NOMO-1 treated with DMSO at 0.1 percent for 48 hours (cell line): ENCODE measurements around the gene CNTN1.
A peak's percentile ranks its signal among the peaks of the same experiment; 100 is the strongest.

Experiments
- DNase-seq: peaks from one replicate; lab custom pipeline; 2025; ENCODE audit not compliant: unreplicated experiment; lab: John Stamatoyannopoulos, UW

The CNTN1 gene

DNA sequence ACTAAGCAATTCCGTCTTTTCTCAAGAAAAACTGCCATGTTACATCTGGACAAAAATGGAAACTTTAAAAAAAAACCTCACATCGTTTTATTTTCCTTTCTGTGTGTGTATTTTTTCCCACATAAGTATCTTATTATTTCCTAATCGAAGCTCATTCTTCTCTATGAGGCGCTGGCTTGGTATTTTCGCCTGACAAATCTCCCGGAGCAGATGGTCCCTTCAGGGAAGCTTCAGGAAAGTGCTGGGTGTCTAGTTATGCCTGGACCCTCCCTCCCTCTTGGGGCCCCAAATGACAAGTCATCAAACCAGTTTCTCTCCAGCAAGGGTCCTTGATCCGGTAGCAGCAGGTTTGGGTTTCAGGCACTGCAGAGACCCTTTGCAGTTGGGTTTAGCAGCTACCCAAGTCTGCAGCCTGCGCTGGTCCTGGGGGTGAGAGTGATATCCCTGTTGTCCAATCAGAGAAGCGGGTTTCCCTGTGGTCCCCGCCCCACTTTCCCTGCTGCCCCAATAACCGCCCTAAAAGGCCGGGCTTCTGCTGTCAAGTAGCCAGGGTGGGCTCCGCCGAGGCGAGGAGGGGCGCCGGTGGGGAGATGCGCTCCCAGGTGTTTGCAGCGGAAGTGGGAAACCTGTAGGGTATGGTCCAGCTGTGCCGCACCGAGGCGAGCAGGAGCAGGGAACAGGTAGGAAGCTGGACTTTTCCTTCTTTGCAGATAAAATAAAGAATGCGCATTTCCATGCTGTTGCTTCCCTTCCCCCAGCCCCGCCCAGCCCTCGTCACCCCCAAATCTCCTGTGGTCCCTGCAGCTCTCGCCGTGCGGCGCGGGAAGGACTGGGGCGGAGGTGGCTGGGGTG, at the start of gene CNTN1:
Gene CNTN1 (plus strand): TSS at position 527 of the 852 bp plus-strand sequence.
- DNase-seq, result no peak

DNA sequence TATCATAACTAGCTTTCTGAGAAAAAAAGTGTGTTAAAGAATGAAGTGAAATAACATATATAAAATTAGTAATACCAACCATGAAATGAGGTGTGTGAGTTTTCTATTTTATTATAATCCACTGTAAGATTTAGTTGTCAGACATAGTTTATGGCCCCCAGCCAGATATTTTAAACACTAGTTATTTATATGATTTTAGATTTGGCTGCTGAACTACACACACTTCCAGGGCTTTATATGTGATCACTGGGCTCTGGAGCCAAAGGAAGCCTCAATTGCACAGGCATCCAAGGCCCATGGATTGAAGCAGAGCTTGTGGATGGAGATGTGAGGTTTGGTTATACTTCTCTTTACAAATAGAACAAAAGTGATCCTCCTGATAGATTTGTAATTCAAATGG, 48.7 kb upstream of the CNTN1 start:
- DNase-seq, result no peak

DNA sequence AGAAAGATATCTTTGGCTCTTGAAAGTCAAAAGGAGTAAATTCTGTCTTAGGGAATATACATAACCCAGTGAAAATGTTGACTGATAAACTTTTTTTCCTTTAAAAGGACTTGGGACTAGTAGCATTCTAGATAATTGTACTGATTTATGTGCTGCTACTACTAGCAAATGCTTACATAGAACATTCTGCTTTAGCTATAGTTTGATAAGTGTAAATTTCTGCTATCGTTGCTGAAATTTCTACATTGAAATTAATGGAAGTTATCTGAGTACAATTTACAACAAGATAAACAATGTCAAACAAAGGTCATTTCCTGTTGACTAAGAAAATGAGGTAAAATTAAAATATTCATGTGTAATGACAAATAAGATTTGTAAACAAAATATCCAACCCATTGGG, 48.3 kb upstream of the CNTN1 start:
- DNase-seq, result no peak

DNA sequence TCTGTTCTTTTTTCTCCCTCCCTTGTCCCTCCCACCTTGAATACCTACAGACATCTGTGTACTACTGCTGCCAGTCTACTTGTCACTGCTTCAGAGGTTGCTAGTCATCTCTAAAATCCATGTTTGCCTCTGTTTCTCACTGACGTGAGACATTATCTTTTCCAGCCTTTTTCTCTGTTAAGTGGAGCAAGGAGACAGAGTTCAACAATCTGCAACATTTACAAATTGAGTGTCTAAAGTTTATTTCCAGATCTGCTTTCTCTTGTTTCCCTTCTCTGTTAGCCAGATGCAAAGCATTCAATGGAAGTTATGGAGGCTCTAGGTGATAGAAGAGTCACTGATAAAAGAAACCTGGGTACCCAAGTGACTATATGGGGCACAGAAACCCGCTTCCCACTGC, 47.5 kb upstream of the CNTN1 start:
- no peak for DNase-seq

DNA sequence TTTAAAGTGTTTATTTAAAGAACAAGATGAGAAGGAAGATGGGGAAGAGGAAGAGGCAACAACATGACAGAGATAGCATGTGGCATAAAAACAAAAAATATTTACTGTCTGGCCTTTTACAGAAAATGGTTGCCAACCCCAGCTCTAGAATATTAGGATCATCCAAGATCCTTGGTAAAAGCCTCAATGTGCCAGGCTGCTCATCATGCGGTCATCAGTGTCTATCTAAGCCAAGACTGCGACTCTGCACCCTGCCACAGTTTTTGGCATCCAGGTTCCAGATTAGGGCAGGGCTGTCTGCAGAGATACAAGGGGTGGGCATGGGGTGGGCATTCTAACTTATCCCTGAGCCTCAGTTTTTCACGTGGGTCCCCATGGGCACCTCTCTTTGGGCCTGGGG, 46.9 kb upstream of the CNTN1 start:
- no peak for DNase-seq

DNA sequence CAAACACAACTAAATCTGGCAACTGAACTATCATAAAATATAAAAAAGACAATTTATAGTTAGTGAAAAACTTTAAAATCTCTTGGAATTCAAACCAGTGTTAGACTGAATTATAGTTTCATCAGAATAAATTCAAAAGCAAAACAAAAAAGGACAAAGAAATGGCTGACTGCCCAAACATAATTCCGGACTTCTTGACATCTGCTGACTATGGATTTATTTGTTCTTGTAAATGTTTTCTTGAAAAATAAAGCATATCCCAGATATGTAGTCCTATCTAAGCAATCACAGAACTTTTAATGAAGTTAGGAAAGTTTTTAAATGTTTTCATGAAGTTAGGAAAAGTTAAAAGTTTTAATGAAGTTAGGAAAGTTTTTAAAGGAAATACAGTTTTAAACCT, 45.8 kb upstream of the CNTN1 start:
- DNase-seq, result no peak

DNA sequence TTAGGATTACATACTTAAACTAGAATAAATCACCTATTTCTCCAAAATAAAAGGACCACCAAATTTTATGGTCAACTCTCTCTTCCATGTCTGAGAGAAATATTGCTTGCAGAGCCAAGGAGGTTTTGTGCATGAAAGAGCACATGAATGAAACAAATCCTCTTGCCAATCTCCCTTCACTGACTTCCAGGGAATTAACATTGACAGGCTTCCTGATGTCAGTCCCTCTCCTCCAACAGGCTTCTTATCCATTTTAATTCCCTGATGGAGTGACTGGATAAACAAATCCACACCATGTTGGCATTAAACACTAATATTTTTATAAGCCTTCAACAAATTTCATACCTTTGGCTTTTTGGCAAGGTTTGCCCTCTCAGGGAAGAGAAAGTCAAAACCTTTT, 45.3 kb upstream of the CNTN1 start:
- no peak for DNase-seq

DNA sequence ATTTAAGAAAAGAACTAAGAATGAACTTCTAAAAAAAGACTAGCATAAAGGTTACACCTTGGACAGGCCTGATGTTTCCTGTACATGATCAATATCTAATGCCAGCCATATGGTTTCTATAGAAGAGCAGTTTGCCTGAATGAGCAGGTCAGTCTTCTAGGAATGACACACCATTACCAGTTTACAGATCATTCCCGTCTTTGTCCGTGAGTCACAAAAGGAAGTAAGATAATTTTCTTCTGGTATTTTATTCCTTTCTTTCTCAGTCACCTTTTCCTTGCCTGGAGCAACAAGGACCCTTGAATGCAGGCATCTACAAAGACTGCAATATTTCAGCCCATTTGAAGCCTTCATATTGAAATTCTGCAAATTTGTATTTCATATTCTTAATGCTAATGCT, 44.6 kb upstream of the CNTN1 start:
- DNase-seq, result no peak

DNA sequence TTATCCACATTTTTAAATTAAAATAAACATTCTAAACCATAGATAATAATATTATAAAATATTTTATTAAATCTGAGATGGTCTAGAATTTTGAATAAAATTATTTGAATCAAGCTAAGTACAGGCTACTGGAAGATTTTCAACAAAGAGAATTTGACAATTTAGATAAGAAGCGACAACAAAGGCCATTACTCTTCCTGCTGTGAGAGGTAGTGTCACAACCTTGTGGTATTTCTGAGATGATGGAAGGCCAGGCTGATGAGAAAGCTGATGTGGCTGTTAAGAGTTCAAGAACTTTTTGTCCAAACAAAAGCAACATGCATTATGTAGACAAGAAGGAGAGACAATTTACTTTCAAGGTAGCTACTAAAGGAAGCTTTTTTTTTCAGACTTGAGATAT, 43.7 kb upstream of the CNTN1 start:
- no peak for DNase-seq

DNA sequence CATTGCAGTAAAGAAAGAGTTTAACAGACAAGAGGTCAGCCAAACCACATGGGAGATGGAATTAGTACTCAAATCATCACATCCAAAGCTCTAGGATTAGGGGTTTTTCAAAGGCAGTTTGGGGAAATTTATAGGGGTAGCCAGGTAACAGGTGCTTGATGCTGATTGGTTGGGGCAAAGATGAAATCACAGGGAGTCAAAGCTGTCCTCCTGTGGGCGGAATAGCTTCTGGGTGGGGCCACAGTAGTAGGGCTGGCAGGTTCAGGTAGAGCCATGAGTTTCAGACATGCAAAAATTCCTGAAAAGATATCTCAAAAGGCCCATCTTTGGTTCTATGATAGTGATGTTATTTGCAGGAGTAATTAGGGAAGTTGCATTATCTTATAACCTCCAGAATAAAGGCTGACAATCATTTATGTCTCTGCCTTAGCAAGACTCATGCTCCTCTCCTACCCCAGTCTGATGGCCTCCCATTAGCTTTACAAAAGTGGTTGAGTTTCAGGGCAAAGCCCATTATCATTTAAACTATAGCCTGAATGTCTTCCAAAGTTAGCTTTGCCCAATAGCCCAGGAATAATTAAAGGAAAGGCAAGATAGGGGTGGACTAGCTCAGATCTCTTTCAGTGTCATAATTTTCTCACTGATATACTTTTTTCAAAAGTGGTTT, 42.1 kb upstream of the CNTN1 start:
- no peak for DNase-seq

DNA sequence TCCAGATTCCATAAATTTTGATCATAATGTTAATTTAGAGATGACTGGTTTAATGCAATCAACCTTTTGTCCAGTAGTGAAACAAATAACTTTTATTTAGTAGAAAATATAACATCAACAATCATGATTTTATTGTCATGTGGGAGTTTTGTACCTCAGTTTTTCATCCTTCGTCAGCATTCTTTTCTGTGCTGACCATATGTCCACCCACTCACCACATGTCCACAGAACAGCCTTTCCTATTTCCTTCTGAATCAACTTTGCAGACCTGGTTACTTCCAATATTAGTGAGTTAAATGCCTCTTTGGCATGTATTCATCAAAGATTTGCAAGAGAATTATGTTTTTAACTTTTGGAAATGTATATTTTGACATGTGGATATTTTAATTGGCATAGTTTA, 36.8 kb upstream of the CNTN1 start:
- no peak for DNase-seq

DNA sequence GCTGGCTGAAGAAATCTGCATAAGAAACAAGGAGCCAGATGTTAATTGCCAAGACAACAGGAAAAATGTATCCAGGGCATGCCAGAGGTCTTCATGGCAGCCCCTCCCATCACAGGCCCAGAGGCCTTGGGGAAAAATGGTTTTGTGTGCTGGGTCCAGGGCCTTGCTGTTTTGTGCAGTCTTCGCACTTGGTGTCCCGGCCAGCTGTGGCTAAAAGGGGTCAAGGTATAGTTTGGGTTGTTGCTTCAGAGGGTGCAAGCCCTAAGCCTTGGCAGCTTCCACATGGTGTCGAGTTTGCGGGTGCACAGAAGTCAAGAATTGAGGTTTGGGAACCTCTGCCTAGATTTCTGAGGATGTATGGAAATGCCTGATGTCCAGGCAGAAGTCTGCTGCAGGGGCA, 29.9 kb upstream of the CNTN1 start:
- no peak for DNase-seq

DNA sequence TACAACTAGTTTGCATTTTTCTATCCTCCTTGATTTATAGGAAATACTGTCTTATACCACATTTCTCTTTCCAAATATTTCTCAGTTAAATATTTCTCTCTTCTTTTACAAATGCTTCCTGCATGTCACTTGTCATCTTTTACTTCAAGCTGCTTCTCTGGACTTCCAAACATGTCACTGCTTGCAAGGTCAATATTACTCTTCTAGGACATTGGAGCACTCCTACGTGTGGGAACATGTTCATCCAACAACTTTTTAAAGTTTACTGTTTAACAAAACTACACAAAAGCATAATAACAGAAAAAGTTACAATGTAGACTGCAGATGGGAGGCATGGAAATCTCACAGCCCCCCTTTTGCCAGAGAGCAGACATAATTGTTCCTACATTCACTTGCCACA, 28.5 kb upstream of the CNTN1 start:
- DNase-seq, result no peak

DNA sequence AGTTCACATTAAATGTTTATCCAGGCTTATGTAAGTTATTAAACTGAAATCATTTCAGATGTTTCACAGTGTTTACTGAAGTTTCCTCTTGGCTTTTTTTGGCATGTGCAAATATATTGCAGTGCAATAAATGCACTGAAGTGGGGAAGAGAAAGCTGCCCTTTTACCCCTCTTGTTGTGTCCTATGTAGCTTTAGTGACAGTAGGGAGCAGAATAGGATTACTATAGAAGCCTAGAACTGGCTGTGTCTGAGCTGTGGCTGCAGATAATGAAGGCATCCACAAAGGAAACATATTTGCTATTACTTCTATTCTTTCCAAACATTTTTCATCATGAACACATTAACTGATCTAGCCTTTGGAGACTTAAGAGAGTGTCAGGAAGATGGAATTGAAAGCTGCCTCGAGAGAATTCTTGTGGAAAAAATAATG, 24.1 kb upstream of the CNTN1 start:
- no peak for DNase-seq

DNA sequence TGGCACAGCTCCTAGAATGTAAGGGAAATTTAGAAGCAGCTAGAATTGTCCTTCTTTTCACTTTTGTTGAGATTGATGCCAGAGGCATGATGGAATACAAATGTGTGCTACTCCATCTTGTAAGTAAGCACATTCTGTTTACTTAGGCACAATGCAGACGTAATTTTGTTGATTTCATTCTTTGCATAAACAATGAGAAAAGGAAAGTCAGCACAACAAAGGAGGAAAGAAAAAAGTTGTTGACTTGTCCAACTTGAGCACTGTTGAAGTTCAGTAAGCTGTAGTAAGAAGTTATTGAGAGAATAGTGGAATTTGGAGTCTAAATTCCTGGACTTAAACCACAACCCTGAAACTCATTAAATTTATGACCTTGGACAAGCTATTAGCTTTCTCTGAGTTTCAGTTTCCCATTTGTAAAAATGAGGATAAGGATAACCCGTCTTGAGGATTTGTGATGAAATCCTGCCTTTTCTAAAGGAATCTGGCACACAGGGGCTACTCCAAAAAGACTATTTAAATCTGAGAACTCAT, 19.4 kb upstream of the CNTN1 start:
- no peak for DNase-seq

DNA sequence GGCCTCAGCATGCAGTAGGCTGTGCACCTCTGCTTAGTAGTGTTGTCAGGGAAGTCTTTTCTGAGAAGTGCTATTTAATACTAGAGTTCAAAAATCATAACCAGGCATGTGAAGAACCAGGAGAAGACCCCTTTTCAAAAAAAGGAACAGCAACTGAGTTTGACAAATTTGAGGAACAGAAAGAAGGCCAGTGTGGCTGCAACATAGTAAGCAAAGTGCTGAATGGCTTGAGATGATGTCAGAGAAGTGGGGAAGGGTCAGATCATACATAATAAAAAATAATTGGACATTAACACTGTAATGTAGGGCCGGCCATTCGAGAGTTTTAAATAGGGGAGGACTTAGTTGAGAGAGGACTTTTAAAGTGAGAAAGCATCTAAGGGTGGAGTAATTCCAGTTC, 11.1 kb upstream of the CNTN1 start:
- DNase-seq, result peak; percentile 63

DNA sequence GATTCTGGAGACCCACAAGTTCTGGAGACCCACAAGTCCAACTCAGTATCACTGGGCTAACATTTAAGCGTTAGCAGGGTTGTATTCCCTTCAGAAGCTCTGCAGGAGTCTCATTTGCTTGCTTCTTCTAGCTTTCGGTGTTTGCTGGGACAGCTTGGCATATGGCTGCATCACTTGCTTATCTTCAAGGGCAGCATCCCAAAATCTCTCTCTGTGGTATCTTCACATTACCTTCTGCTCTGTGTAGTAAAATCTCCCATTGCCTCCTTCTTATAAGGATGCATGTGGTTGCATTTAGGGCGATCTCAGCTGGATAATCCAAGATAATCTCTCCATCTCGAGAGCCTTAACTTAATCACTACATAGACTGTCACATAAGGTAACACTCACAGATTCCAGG, 7.3 kb upstream of the CNTN1 start:
- DNase-seq, result no peak

DNA sequence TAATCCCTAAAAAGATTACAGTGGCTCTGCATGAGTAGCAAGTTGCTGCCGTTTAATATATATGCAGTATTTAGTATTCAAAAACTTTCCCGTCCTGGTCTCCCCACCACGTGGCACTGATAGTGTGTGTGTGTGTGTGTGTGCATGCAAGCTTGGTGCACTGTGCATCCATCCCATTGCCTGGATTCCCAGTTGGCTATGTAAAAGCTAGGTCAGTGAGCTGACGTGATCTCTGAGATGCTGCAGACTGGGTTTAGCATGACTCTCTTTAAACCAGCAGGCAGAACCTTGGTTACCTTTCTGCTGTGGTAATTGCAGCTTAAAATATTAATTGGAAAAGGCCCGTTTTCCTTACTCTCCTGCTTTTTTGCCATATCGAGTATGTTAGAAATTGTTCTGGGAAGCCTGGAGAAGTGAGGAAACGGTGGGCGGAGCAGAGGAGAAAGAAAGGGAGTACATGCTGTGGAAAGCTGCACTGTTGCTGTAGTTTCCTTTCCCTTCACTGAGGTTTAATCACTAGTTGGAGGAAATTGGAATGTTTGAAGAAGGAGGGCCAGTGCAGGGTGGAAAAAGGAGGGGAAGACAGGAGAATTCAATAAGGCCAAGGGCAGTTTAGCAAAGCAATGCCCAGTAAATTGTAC, 4.0 kb upstream of the CNTN1 start:
- DNase-seq, result no peak

DNA sequence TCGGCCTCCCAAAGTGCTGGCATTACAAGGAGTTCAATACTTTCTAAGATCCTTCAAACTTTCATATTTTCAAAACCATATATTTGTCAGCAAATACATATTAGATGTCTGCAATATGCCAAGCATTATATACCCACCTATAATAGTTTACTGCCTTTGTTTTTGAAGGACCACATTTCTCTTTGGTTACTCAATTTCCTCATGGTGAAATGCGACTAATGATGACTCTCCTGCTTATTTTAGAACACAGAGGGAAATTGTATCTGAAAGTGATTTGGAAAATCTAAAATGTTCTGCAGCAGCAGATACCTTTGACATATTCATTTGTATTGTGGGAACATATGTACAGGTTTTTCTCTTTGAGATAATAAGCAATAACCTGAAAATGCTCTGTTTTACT, 2.7 kb upstream of the CNTN1 start:
- peak; percentile 13 for DNase-seq

DNA sequence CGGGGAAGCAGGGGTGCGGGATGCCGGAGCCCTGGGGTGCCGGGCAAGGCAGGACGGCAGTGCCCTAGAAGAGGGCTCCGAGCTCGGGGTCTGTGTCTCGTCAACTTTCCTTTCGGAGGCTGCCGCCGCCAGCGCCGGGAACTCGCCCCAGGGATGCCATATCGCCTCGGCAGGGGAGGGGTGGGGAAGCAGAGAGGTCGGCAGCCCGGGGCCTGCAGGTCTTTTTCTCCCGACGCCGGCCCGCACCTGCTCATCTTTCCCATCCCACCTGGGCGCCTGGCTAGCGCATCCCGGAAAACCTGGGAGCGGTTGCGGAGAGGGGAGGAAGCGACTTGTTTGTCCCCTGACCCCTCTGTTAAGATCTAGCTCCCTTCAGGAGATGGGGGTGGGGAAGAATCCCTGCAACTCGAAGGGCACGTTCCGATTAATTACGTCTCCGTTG, 547 bp downstream of the CNTN1 start:
- no peak for DNase-seq

DNA sequence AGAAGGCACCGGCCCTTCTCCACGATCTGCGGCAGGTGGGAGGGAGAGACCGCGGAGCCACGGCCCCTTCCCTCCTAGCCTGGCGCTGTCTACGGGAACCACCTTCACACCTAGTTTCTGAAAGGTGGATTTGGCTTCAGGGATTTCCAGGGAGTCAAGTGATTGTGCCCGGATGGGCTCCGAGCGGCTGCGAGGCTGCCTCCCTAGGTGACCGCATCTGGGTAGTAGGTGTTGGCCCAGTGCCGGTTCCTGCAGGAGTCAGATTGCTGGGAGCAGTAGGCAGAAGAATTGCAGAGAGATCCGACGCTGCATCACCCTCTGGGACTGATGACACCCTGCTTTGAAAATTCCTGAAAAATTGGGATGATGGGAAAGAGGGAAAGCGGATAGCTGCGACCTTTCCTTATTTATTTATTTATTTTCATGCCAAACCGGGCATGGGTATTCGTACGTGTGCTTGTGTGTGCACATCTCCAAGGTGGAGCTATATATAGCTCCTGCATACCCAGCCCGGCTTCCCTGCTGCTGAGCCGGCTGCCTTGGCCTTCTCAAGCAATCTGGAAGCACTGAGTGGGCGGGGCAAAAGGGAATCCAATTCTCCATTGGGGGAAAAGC, 1.1 kb downstream of the CNTN1 start:
- no peak for DNase-seq
